Activated T-cell treated with anti-CD3 and anti-CD28 coated beads, Interleukin-2, amount 50 U/mL, for 72 hours (primary cell): ENCODE measurements around the gene COX6A1. TPM values are rescaled to one million over a fixed set of nuclear protein-coding genes. Genes with fewer than 3 reads are reported as not detected.
"Not testable (repeated sequence)": the region's sequence is repeated elsewhere in the genome, so short reads cannot be mapped to it uniquely, and the experiment has no call there.

ENCODE experiments used
- ATAC-seq, 2 donors: fragments of 150-1000 bp; cut with Tn5 transposase; replicated peaks in 1 of 2; 2 replicates each; pipeline ENCODE4 v1.10.0; 2021; ENCODE audit warnings: moderate library complexity in 2 of 2, mild to moderate bottlenecking in 1 of 2
- DNase-seq, 2 donors: peaks; one replicate each; pipeline ENCODE4 v3.0.0; 2021 to 2022; ENCODE audit warnings: mixed read lengths in 1 of 2
- H3K27ac Mint-ChIP-seq: one replicate; pipeline ENCODE4 v1.8.0; 2022; ENCODE audit warnings: mild to moderate bottlenecking, moderate library complexity, mixed read lengths
- H3K27me3 Mint-ChIP-seq: one replicate; pipeline ENCODE4 v1.8.0; 2022; ENCODE audit warnings: low read depth, mixed read lengths
- H3K36me3 Mint-ChIP-seq, 2 donors: one replicate each; pipeline ENCODE4 v1.8.0; 2022; ENCODE audit warnings: mixed read lengths in 2 of 2, mild to moderate bottlenecking in 1 of 2; ENCODE audit not compliant: insufficient read depth in 2 of 2
- H3K4me1 Mint-ChIP-seq: one replicate; pipeline ENCODE4 v1.8.0; 2022; ENCODE audit warnings: low read depth, mixed read lengths
- H3K4me3 Mint-ChIP-seq, 2 donors: one replicate each; pipeline ENCODE4 v1.8.0; 2022; ENCODE audit warnings: mild to moderate bottlenecking in 2 of 2, mixed read lengths in 2 of 2, moderate library complexity in 2 of 2
- H3K9me3 Mint-ChIP-seq, 2 donors: one replicate each; pipeline ENCODE4 v1.8.0; 2022; ENCODE audit warnings: mixed read lengths in 2 of 2
- total RNA-seq, 2 donors: library from RNA; stranded (reverse); gene quantifications; one replicate each; pipeline ENCODE4 v1.2.3, GENCODE V29; 2022

COX6A1 gene
- total RNA-seq, 2 donors from 2014 or later: 282 to 295 TPM

DNA sequence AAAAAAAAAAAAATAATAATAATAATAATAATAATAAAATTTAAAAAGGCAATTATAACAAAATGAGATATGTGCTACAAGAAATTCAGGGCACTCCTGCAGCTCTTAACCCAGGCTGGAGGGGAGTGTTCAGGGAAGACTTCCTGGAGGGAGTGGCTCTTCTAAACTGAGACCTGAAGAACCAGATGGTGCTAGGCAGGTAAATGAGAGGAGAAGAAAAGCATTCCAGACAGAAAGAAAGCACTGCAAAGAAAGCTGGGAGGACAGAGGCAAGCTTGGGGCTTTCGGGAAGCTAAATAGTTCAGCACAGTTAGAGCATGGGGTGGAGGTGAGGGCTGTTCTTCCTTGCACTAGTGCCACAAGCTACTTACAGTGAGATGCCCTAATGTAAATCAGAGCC, 41.5 kb downstream of the COX6A1 start:
- DNase-seq (no peak), ATAC-seq (no peak)
- Mint-ChIP-seq H3K4me1 (peaks cover 7% of the 10 kb centered on the region), H3K9me3 (no peaks in the 10 kb centered on the region), H3K27ac (no peak overlapping the region), H3K4me3 (no peak overlapping the region), H3K36me3 (no peaks in the 10 kb centered on the region), H3K27me3 (no peaks in the 10 kb centered on the region)

DNA sequence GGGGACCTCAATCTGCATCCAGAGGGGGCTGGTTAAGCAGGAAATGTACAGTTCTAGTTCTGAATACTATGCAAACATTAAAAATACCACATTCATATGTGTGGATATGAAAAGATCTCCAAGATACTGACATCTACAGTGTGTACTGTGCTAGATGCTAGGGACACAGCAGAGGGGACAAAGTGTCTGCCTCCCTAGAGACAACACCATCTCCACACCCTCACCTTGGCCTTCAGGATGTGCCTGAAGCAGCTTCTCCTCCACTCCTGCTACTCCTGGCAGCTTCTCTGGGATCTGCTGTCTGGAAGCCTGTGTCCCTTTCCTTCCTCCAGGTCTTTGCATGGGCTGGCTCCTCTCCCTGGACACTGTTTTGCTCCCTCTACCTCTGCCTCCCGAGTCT, 42.3 kb downstream of the COX6A1 start:
- DNase-seq (no peak), ATAC-seq (no peak)
- no peak overlapping the region for H3K4me3 Mint-ChIP-seq
- H3K4me1 Mint-ChIP-seq: peaks cover 7% of the 10 kb centered on the region
- no peaks in the 10 kb centered on the region for H3K36me3 Mint-ChIP-seq
- no peaks in the 10 kb centered on the region for H3K9me3 Mint-ChIP-seq
- no peaks in the 10 kb centered on the region for H3K27me3 Mint-ChIP-seq
- peak overlapping the region; percentile 40 for H3K27ac Mint-ChIP-seq

DNA sequence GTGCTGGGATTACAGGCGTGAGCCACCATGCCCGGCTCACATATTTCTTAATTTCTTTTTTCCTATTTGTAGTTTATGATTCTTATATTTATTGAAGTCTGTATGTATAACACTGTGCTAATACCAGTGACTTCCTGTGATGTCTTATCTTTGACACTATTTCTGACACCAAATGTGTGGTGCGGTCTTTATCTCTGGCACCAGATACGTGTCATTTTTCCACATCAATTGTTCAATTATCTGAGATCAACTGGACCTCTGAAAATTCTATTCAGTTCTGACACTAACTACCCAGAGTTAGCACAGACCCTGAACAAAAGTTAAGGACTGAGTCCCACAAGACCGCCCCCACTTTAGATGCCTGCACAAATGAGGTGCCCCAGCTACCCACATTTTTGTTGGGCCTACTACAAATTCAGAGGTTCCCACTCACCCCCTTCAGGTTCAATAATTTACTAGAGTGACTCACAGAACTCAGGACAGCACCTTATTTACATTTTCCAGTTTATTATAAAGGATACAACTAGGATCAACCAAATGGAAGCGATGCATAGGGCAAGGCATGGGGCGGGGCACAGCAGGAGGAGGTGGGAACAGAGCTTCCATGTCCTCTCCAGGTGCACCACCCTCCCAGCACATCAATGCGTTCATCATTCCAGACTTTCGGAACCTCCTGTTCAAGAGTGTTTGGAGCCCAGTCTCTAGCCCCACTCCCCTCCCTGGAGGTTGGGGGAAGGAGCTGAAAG, 43.3 kb downstream of the COX6A1 start:
- no peak for DNase-seq
- no peaks in the 10 kb centered on the region for H3K36me3 Mint-ChIP-seq
- no peak for ATAC-seq
- peaks cover 7% of the 10 kb centered on the region for H3K4me1 Mint-ChIP-seq
- no peaks in the 10 kb centered on the region for H3K27me3 Mint-ChIP-seq
- peak overlapping the region; percentile 84 for H3K27ac Mint-ChIP-seq
- no peaks in the 10 kb centered on the region for H3K9me3 Mint-ChIP-seq
- H3K4me3 Mint-ChIP-seq: no peak overlapping the region

DNA sequence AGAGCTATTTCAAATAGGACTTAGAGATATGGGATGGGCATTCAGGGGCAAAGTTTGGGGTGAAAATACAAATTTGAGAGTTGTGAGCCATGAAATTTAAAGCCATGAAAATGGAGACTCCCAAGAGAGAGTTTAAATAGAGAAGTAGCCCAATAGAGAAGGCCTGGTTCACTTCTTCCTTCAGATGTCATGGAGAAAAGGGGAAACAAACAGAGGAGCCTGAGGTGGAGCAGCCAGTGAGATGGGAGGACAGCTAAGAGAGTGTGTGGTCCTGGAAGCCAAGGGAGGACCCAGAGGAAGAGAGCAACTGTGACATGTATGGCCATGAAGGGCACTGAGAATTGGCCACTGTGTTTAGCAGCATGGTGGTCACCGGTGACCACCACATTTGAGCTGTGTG, 45.7 kb downstream of the COX6A1 start:
- ATAC-seq: no peak
- Mint-ChIP-seq H3K36me3 (no peaks in the 10 kb centered on the region), H3K27ac (no peak overlapping the region), H3K27me3 (no peaks in the 10 kb centered on the region), H3K4me3 (no peak overlapping the region), H3K9me3 (no peaks in the 10 kb centered on the region), H3K4me1 (peaks cover 7% of the 10 kb centered on the region)
- DNase-seq: no peak

DNA sequence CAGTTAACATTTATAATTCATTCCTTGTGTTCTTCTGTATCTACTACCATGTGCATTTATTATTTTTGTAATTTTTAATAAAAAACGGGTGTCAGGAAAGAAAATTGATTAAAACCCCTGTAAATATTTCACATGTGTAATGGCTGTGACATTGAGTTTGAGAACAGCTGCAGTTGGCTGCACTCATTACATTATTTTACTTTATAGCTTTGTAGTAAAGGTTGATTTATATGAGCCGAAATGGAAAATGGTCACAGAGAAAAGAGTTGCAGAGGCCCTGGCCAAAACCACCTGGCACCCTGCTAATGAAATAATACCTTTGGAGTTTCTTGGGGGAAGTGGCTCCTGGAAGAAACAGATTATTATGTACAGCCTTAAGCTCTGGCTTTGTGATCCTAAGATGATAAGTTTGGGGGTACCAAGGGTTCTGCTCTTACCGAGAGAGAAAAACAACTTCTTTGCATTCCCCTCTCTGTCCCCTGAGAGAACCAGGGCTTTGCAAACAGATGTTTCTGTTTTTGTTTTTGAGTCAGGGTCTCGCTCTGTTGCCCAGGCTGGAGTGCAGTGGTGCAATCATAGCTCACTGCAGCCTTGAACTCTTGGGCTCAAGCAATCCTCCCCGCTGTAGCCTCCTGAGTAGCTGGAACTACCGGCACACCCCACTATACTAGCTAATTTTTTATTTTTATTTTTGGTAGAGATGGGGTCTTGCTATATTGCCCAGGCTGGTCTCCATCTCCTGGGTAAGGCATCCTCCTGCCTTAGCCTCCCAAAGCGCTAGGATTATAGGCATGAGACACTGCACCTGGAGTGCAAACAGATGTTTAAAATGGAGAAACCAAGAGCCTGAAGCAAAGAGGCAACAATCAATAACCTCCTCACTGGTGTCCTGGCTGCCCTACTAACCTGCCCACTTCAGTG, 48.3 kb downstream of the COX6A1 start:
- no peaks in the 10 kb centered on the region for H3K36me3 Mint-ChIP-seq
- DNase-seq: no peak
- H3K9me3 Mint-ChIP-seq: no peaks in the 10 kb centered on the region
- H3K4me3 Mint-ChIP-seq: no peak overlapping the region
- no peaks in the 10 kb centered on the region for H3K27me3 Mint-ChIP-seq
- ATAC-seq: no peak
- H3K27ac Mint-ChIP-seq: no peak overlapping the region
- H3K4me1 Mint-ChIP-seq: no peaks in the 10 kb centered on the region

DNA sequence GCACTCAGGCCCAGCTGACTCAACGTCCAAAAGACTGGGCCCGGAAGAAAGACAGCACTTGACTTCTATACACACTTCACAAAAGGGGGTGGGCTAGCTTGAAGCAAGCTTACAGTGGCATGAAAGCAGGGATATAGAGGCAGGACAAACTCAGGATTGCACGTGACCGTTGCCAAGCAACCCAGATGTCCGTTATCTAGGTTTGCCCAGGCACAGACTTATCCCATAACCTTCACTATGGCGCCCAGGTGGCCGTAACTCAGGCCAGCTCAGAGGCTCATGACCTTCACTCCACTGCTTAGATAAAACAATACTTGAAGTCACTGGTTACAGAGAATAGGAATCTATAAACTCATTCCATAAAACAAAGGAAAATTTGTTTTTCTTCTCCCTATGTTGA, 49.6 kb downstream of the COX6A1 start:
- H3K36me3 Mint-ChIP-seq: not testable (repeated sequence)

DNA sequence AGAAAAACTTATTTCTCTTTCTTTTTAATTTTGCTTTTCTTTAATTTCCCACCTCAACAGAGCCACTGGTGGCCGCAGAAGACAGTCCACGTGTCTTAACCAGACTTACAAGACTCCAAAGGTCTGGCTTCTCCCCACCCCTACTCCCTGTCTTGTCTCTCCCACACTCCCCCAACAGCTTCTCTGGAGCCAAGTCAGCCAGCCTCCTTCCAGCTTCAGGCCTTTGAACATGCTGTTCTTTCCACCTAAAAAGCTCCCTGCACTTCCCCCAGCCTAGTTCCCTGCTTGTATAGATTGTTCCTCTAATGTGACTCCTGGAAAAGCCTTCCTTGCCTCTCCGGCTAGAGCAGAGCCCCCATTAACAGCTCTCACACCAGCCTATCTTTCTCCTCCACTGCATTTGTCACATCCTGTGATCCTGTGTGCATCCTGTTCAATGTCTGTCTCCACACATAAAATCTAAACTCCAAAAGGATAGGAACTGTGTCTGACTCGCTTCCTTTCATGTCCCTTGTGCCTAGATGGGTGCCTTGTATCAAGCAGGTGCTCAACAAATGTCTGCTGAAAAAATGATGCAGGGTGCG, 50.2 kb downstream of the COX6A1 start:
- DNase-seq (no peak), ATAC-seq (no peak)
- Mint-ChIP-seq H3K27me3 (no peaks in the 10 kb centered on the region), H3K36me3 (no peaks in the 10 kb centered on the region), H3K4me1 (no peaks in the 10 kb centered on the region), H3K27ac (no peak overlapping the region), H3K9me3 (no peaks in the 10 kb centered on the region), H3K4me3 (no peak overlapping the region)

More for the DNA sequence above, 49.6 kb downstream of the COX6A1 start:
- ATAC-seq, H3K27ac Mint-ChIP-seq, DNase-seq, H3K9me3 Mint-ChIP-seq, H3K27me3 Mint-ChIP-seq, H3K4me3 Mint-ChIP-seq, H3K4me1 Mint-ChIP-seq: not testable (repeated sequence)

DNA sequence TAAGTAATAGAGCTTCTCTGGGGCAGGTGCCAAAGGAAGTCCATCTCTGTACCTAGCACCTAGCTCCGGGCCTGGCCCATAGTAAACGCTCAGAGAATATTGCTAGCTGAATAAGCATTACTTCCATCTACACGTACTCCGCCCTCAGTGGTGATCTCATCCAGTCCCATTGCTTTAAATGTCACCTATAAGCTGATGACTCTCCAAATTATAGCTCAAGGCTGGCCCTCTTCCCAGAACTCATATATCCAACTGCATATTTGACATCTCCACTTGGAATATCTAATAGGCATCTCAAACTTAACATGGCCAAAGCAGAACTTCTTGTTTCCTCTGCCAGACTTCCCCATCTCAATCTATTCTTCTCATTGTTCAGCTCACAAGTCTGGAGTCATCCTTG, 51.1 kb downstream of the COX6A1 start:
- ATAC-seq (no peak), DNase-seq (no peak)
- Mint-ChIP-seq H3K27ac (no peak overlapping the region), H3K4me1 (no peaks in the 10 kb centered on the region), H3K4me3 (no peak overlapping the region), H3K27me3 (no peaks in the 10 kb centered on the region), H3K9me3 (no peaks in the 10 kb centered on the region), H3K36me3 (no peaks in the 10 kb centered on the region)

DNA sequence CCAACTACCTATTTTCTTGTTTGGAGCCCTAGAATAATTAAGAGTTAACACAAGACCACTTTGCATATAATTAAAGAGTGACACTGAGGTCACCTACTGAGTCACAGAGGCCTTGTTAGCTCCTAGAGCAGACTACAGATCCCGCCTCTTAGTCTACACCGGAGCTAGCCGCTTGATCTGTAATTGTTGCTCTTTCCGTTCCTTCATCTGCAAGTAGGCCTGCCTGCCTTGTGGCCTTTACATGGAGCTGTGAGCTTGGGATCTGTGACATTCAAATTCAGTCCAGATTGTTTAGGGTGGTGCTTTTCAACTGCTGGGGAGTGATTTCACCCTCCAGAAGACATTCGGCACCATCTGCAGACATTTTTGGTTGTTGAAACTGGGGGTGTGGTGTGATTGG, 52.4 kb downstream of the COX6A1 start:
- Mint-ChIP-seq H3K4me3 (no peak overlapping the region), H3K36me3 (no peaks in the 10 kb centered on the region)

More for the DNA sequence above, 52.4 kb downstream of the COX6A1 start:
- ATAC-seq (no peak), DNase-seq (no peak)
- Mint-ChIP-seq H3K4me1 (peaks cover 7% of the 10 kb centered on the region), H3K27me3 (no peaks in the 10 kb centered on the region), H3K9me3 (no peaks in the 10 kb centered on the region), H3K27ac (no peak overlapping the region)

Other genes starting within 250 kb of the COX6A1 start
- gene GCN1, start 243.4 kb upstream of the COX6A1 start, total RNA-seq: 100 to 1,000 TPM in 1 of 2 donors, 10 to 100 TPM in 1; 93.1 to 106 TPM
- 1,000 to 10,000 TPM; 4,846 to 5,223 TPM for gene RPLP0, start 237.0 kb upstream of the COX6A1 start, total RNA-seq
- gene PXN, start 172.4 kb upstream of the COX6A1 start, total RNA-seq: 10 to 100 TPM; 80.5 to 89.6 TPM
- gene RNU4-2, start 146.2 kb upstream of the COX6A1 start, total RNA-seq: 1,000 to 10,000 TPM; 3,117 to 4,201 TPM
- gene RNU4-1, start 144.9 kb upstream of the COX6A1 start, total RNA-seq: 1,000 to 10,000 TPM; 1,839 to 2,627 TPM
- gene SIRT4, start 135.8 kb upstream of the COX6A1 start, total RNA-seq: 1 to 10 TPM; 4.2 to 4.9 TPM
- not detected for gene PLA2G1B, start 110.3 kb upstream of the COX6A1 start, total RNA-seq
- gene MSI1, start 68.9 kb upstream of the COX6A1 start, total RNA-seq: 1 to 10 TPM; 5.6 to 6.6 TPM
- 10 to 100 TPM; 44.5 to 68.0 TPM for gene TRIAP1, start 8.3 kb downstream of the COX6A1 start, total RNA-seq
- gene GATC, start 8.3 kb downstream of the COX6A1 start, total RNA-seq: 10 to 100 TPM; 29.4 to 37.9 TPM
- gene SRSF9, start 31.6 kb downstream of the COX6A1 start, total RNA-seq: 100 to 1,000 TPM; 158 to 165 TPM
- 100 to 1,000 TPM; 115 to 119 TPM for gene DYNLL1, start 58.0 kb downstream of the COX6A1 start, total RNA-seq
- gene COQ5, start 91.0 kb downstream of the COX6A1 start, total RNA-seq: 10 to 100 TPM; 28.9 to 36.7 TPM
- gene RNF10, start 96.2 kb downstream of the COX6A1 start, total RNA-seq: 100 to 1,000 TPM; 198 to 200 TPM
- gene POP5, start 143.3 kb downstream of the COX6A1 start, total RNA-seq: 10 to 100 TPM; 37.4 to 40.8 TPM
- 1 to 10 TPM in 1 of 2 donors, not detected in 1; 1.2 TPM for gene CABP1, start 202.5 kb downstream of the COX6A1 start, total RNA-seq
- gene MLEC, start 249.0 kb downstream of the COX6A1 start, total RNA-seq: 10 to 100 TPM; 75.7 to 88.9 TPM